GM18861 (cell line): ENCODE results near the gene USP17L15.
"Not testable (repeated sequence)": the region's sequence is repeated elsewhere in the genome, so short reads cannot be mapped to it uniquely, and the experiment has no call there.

ENCODE experiments used
- ATAC-seq: cut with Tn5 transposase; IDR thresholded peaks from one replicate; pipeline ENCODE4 v1.9.1; 2021; ENCODE audit not compliant: unreplicated experiment

The USP17L15 gene, protein sequence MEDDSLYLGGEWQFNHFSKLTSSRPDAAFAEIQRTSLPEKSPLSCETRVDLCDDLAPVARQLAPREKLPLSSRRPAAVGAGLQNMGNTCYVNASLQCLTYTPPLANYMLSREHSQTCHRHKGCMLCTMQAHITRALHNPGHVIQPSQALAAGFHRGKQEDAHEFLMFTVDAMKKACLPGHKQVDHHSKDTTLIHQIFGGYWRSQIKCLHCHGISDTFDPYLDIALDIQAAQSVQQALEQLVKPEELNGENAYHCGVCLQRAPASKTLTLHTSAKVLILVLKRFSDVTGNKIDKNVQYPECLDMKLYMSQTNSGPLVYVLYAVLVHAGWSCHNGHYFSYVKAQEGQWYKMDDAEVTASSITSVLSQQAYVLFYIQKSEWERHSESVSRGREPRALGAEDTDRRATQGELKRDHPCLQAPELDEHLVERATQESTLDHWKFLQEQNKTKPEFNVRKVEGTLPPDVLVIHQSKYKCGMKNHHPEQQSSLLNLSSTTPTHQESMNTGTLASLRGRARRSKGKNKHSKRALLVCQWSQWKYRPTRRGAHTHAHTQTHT

DNA sequence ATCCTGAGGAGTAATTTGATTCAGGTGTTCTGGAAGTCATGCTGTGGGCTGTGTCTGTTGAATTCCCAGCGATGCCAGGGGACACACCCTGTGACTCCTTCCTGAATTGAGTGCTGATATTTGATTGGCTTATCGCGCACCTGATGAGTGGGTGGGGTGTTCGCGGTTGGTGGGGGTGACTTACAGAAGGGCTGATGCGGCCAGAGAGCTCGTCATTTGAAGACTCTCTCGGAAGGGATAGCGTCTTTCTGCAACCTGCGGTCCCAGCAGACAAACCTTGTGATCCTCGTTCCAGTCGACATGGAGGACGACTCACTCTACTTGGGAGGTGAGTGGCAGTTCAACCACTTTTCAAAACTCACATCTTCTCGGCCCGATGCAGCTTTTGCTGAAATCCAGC, at the start of gene USP17L15:
USP17L15 (plus strand) TSS at position 301 of the 400 bp plus-strand sequence; CDS start at position 301, 0 bp downstream.
- ATAC-seq = not testable (repeated sequence)

DNA sequence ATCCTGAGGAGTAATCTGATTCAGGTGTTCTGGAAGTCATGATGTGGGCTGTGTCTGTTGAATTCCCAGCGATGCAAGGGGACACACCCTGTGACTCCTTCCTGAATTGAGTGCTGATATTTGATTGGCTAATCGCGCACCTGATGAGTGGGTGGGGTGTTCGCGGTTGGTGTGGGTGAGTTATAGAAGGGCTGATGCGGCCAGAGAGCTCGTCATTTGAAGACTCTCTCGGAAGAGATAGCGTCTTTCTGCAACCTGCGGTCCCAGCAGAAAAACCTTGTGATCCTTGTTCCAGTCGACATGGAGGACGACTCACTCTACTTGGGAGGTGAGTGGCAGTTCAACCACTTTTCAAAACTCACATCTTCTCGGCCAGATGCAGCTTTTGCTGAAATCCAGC, 23.8 kb upstream of the USP17L15 start, which contains the start of gene USP17L10:
USP17L10 (plus strand) TSS at position 301 of the 400 bp plus-strand sequence; CDS start at position 301, 0 bp downstream.
- ATAC-seq = not testable (repeated sequence)

DNA sequence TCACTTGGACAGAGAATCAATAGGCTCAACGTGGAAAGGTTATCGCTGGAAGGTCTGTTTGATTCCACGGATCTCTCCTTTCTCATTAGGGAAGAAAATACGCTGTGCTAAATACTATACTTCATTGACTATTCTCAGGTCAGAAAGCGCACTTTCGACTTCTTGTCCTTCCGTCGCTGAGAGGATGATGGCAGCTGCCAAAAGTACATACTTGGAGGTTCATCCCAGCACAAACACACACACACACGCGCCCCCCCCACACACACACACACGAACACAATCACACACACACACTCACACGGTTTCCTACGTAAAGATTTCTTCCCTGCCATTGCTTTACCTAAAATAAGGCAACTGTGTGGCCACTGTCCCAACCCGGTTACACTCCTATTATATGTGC, 19.5 kb upstream of the USP17L15 start:
- not testable (repeated sequence) for ATAC-seq

DNA sequence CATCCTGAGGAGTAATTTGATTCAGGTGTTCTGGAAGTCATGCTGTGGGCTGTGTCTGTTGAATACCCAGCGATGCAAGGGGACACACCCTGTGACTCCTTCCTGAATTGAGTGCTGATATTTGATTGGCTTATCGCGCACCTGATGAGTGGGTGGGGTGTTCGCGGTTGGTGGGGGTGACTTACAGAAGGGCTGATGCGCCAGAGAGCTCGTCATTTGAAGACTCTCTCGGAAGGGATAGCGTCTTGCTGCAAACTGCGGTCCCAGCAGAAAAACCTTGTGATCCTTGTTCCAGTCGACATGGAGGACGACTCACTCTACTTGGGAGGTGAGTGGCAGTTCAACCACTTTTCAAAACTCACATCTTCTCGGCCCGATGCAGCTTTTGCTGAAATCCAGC, 19.1 kb upstream of the USP17L15 start, which contains the start of gene USP17L11:
USP17L11 (plus strand) TSS at position 301 of the 400 bp plus-strand sequence; CDS start at position 301, 0 bp downstream.
- ATAC-seq = not testable (repeated sequence)

DNA sequence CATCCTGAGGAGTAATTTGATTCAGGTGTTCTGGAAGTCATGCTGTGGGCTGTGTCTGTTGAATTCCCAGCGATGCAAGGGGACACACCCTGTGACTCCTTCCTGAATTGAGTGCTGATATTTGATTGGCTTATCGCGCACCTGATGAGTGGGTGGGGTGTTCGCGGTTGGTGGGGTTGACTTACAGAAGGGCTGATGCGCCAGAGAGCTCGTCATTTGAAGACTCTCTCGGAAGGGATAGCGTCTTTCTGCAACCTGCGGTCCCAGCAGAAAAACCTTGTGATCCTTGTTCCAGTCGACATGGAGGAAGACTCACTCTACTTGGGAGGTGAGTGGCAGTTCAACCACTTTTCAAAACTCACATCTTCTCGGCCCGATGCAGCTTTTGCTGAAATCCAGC, 14.3 kb upstream of the USP17L15 start, which contains the start of gene USP17L12:
USP17L12 (plus strand) TSS at position 301 of the 400 bp plus-strand sequence; CDS start at position 301, 0 bp downstream.
- not testable (repeated sequence) for ATAC-seq

DNA sequence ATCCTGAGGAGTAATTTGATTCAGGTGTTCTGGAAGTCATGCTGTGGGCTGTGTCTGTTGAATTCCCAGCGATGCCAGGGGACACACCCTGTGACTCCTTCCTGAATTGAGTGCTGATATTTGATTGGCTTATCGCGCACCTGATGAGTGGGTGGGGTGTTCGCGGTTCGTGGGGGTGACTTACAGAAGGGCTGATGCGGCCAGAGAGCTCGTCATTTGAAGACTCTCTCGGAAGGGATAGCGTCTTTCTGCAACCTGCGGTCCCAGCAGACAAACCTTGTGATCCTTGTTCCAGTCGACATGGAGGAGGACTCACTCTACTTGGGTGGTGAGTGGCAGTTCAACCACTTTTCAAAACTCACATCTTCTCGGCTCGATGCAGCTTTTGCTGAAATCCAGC, 9.6 kb upstream of the USP17L15 start, which contains the start of gene USP17L13:
USP17L13 (plus strand) TSS at position 301 of the 400 bp plus-strand sequence; CDS start at position 301, 0 bp downstream.
- not testable (repeated sequence) for ATAC-seq

DNA sequence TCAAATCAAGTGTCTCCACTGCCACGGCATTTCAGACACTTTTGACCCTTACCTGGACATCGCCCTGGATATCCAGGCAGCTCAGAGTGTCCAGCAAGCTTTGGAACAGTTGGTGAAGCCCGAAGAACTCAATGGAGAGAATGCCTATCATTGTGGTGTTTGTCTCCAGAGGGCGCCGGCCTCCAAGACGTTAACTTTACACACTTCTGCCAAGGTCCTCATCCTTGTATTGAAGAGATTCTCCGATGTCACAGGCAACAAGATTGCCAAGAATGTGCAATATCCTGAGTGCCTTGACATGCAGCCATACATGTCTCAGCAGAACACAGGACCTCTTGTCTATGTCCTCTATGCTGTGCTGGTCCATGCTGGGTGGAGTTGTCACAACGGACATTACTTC, 3.9 kb upstream of the USP17L15 start:
- ATAC-seq = not testable (repeated sequence)

DNA sequence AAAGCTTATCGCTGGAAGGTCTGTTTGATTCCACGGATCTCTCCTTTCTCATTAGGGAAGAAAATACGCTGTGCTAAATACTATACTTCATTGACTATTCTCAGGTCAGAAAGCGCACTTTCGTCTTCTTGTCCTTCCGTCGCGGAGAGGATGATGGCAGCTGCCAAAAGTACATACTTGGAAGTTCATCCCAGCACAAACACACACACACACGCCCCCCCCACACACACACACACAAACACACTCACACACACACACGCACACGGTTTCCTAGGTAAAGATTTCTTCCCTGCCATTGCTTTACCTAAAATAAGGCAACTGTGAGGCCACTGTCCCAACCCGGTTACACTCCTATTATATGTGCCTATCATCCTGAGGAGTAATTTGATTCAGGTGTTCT, 4.3 kb downstream of the USP17L15 start:
- ATAC-seq = not testable (repeated sequence)

DNA sequence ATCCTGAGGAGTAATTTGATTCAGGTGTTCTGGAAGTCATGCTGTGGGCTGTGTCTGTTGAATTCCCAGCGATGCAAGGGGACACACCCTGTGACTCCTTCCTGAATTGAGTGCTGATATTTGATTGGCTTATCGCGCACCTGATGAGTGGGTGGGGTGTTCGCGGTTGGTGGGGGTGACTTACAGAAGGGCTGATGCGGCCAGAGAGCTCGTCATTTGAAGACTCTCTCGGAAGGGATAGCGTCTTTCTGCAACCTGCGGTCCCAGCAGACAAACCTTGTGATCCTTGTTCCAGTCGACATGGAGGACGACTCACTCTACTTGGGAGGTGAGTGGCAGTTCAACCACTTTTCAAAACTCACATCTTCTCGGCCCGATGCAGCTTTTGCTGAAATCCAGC, 9.4 kb downstream of the USP17L15 start, which contains the start of gene USP17L17:
USP17L17 (plus strand) TSS at position 301 of the 400 bp plus-strand sequence; CDS start at position 301, 0 bp downstream.
- ATAC-seq = not testable (repeated sequence)

DNA sequence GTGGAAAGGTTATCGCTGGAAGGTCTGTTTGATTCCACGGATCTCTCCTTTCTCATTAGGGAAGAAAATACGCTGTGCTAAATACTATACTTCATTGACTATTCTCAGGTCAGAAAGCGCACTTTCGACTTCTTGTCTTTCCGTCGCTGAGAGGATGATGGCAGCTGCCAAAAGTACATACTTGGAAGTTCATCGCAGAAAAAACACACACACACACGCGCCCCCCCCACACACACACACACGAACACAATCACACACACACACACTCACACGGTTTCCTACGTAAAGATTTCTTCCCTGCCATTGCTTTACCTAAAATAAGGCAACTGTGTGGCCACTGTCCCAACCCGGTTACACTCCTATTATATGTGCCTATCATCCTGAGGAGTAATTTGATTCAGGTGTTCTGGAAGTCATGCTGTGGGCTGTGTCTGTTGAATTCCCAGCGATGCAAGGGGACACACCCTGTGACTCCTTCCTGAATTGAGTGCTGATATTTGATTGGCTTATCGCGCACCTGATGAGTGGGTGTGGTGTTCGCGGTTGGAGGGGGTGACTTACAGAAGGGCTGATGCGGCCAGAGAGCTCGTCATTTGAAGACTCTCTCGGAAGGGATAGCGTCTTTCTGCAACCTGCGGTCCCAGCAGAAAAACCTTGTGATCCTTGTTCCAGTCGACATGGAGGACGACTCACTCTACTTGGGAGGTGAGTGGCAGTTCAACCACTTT, 13.9 kb downstream of the USP17L15 start, which contains the start of gene USP17L18:
USP17L18 (plus strand) TSS at position 678 of the 728 bp plus-strand sequence; CDS start at position 678, 0 bp downstream.
- ATAC-seq = not testable (repeated sequence)

DNA sequence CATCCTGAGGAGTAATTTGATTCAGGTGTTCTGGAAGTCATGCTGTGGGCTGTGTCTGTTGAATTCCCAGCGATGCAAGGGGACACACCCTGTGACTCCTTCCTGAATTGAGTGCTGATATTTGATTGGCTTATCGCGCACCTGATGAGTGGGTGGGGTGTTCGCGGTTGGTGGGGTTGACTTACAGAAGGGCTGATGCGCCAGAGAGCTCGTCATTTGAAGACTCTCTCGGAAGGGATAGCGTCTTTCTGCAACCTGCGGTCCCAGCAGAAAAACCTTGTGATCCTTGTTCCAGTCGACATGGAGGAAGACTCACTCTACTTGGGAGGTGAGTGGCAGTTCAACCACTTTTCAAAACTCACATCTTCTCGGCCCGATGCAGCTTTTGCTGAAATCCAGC, 18.9 kb downstream of the USP17L15 start, which contains the start of gene USP17L19:
USP17L19 (plus strand) TSS at position 301 of the 400 bp plus-strand sequence; CDS start at position 301, 0 bp downstream.
- not testable (repeated sequence) for ATAC-seq

DNA sequence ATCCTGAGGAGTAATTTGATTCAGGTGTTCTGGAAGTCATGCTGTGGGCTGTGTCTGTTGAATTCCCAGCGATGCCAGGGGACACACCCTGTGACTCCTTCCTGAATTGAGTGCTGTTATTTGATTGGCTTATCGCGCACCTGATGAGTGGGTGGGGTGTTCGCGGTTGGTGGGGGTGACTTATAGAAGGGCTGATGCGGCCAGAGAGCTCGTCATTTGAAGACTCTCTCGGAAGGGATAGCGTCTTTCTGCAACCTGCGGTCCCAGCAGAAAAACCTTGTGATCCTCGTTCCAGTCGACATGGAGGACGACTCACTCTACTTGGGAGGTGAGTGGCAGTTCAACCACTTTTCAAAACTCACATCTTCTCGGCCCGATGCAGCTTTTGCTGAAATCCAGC, 23.6 kb downstream of the USP17L15 start, which contains the start of gene USP17L20:
USP17L20 (plus strand) TSS at position 301 of the 400 bp plus-strand sequence; CDS start at position 301, 0 bp downstream.
- not testable (repeated sequence) for ATAC-seq

DNA sequence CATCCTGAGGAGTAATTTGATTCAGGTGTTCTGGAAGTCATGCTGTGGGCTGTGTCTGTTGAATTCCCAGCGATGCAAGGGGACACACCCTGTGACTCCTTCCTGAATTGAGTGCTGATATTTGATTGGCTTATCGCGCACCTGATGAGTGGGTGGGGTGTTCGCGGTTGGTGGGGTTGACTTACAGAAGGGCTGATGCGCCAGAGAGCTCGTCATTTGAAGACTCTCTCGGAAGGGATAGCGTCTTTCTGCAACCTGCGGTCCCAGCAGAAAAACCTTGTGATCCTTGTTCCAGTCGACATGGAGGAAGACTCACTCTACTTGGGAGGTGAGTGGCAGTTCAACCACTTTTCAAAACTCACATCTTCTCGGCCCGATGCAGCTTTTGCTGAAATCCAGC, 28.4 kb downstream of the USP17L15 start, which contains the start of gene USP17L21:
USP17L21 (plus strand) TSS at position 301 of the 400 bp plus-strand sequence; CDS start at position 301, 0 bp downstream.
- ATAC-seq = not testable (repeated sequence)

DNA sequence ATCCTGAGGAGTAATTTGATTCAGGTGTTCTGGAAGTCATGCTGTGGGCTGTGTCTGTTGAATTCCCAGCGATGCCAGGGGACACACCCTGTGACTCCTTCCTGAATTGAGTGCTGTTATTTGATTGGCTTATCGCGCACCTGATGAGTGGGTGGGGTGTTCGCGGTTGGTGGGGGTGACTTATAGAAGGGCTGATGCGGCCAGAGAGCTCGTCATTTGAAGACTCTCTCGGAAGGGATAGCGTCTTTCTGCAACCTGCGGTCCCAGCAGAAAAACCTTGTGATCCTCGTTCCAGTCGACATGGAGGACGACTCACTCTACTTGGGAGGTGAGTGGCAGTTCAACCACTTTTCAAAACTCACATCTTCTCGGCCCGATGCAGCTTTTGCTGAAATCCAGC, 33.1 kb downstream of the USP17L15 start, which contains the start of gene USP17L22:
USP17L22 (plus strand) TSS at position 301 of the 400 bp plus-strand sequence; CDS start at position 301, 0 bp downstream.
- ATAC-seq = not testable (repeated sequence)

DNA sequence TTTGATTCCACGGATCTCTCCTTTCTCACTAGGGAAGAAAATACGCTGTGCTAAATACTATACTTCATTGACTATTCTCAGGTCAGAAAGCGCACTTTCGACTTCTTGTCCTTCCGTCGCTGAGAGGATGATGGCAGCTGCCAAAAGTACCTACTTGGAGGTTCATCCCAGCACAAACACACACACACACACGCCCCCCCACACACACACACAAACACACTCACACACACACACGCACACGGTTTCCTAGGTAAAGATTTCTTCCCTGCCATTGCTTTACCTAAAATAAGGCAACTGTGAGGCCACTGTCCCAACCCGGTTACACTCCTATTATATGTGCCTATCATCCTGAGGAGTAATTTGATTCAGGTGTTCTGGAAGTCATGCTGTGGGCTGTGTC, 37.5 kb downstream of the USP17L15 start:
- not testable (repeated sequence) for ATAC-seq
